SU-DHL-6 (cell line): ENCODE results near the gene BEST2.

ENCODE experiments used
- CTCF ChIP-seq: fragments of 200-600 bp; sonication (generic); IDR thresholded peaks from one replicate; pipeline ENCODE4 v1.5.1; 2017; ENCODE audit warnings: antibody characterized with exemption, mild to moderate bottlenecking, low read length, moderate library complexity; ENCODE audit not compliant: insufficient read depth, poor library complexity, severe bottlenecking
- EZH2phosphoT487 ChIP-seq: fragments of 200-600 bp; sonication (generic), shearing (Covaris generic); conservative IDR thresholded peaks from 2 replicates; pipeline ENCODE4 v1.6.1; 2018; ENCODE audit warnings: mild to moderate bottlenecking, antibody characterized with exemption, low read length, moderate library complexity, mixed read lengths

- no peak for TF ChIP-seq CTCF
- no peak for TF ChIP-seq EZH2phosphoT487
These were observed 32.3 kb downstream of the BEST2 start for GRCh38 chr19:12783849-12784393.
